SK-N-MC (cell line): Measurements from ENCODE around the gene PRXL2A.

Experiments
- EZH2 ChIP-seq: fragments of 200-600 bp; sonication (generic); IDR thresholded peaks from one replicate; pipeline ENCODE4 v1.6.1; 2017; ENCODE audit warnings: antibody characterized with exemption
- POLR2AphosphoS5 ChIP-seq: IDR thresholded peaks from 2 replicates; pipeline ENCODE4 v1.6.1; 2012; ENCODE audit warnings: mild to moderate bottlenecking, low read depth, low read length, borderline replicate concordance

DNA sequence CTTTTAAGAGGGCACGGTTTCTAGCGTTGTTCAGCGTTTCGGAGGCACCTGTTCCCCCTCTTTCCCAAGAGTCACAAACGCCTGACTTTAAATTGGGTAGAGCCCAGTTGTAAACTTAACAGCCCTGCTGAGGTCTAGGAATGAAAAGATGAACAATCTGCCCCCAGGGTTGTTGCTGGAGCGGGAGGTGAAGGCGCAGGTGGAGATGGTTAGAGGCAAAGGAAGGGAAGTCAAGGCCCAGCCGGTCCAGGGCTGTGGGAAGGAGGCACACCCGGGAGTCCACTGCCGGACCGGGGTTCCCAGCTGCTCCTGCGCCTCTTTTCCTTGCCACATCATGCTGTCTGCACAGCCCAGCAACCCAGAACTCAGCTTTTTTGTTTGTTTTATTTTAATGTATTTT, 770 bp downstream of the PRXL2A start:
- TF ChIP-seq POLR2AphosphoS5 (no peak), EZH2 (no peak)
